GM12878 (cell line): ENCODE data around the gene FAM20B. TPM values are rescaled to one million over a fixed set of nuclear protein-coding genes. Genes with fewer than 3 reads are reported as not detected.

Source experiments
- ATAC-seq: fragments of 200-7000 bp; cut with Tn5 transposase; 3 replicates; pipeline ENCODE4 v1.9.1; 2020; ENCODE audit warnings: mild to moderate bottlenecking, moderate library complexity
- BruUV-seq: library from RNA; stranded (reverse); fragments of 400-500 nt; replicated peaks from 2 replicates; lab custom pipeline; 2021; lab: Mats Ljungman, UMichigan
- CTCF ChIA-PET: fragments of 300-600 bp; sonication (Branson Sonifier 250); formaldehyde crosslinking; extraction: SDS; loops from one replicate; lab custom pipeline; 2021; ENCODE audit warnings: inconsistent platforms; lab: Yijun Ruan, JAX
- POLR2A ChIA-PET: fragments of 350-600 bp; formaldehyde crosslinking; extraction: SDS; loops from one replicate; lab custom pipeline; 2021; ENCODE audit warnings: inconsistent platforms; lab: Charles Lee
- RAD21 ChIA-PET: fragments of 300-600 bp; sonication (Branson Sonifier 250); formaldehyde crosslinking; loops from one replicate; lab custom pipeline; 2023; ENCODE audit warnings: antibody characterized with exemption; ENCODE audit not compliant: unreplicated experiment; lab: Charles Lee
- SMC1A ChIA-PET: fragments of 300-600 bp; sonication (Branson Sonifier 250); formaldehyde crosslinking; loops from one replicate; lab custom pipeline; 2023; ENCODE audit not compliant: unreplicated experiment, uncharacterized antibody; lab: Charles Lee
- DNase-seq: peaks from one replicate; pipeline ENCODE4 v3.0.0-alpha.2; 2011; ENCODE audit warnings: low read depth, low spot score
- FAIRE-seq: peaks from 3 replicates; lab custom pipeline; 2011; peaks lifted over from hg19 to GRCh38; lab: Jason Lieb, UNC
- H2AFZ ChIP-seq: 2 replicates; pipeline ENCODE4 v1.6.0; 2011; ENCODE audit warnings: low read depth, low read length, control low read depth; ENCODE audit not compliant: control insufficient read depth
- H3K27ac ChIP-seq: 2 replicates; pipeline ENCODE4 v1.5.1; 2011; ENCODE audit warnings: control low read depth; ENCODE audit not compliant: control insufficient read depth, insufficient read depth
- H3K27me3 ChIP-seq, 2 experiments: replicated peaks in 1 of 2; 2 replicates each; pipeline versions ENCODE4 v1.6.0 to v1.6.1; 2011; ENCODE audit warnings: low read length in 1 of 2; ENCODE audit not compliant: control insufficient read depth in 2 of 2, insufficient read depth in 2 of 2
- H3K36me3 ChIP-seq, 2 experiments: 2 replicates each; pipeline ENCODE4 v1.5.1; 2011; ENCODE audit warnings: low read length in 1 of 2; ENCODE audit not compliant: control insufficient read depth in 2 of 2, insufficient read depth in 2 of 2
- H3K4me1 ChIP-seq: 2 replicates; pipeline ENCODE4 v1.6.1; 2011; ENCODE audit warnings: mild to moderate bottlenecking, low read length, moderate library complexity, mixed read lengths; ENCODE audit not compliant: control insufficient read depth, insufficient read depth
- H3K4me2 ChIP-seq: 2 replicates; pipeline ENCODE4 v1.6.0; 2011; ENCODE audit warnings: control low read depth; ENCODE audit not compliant: control insufficient read depth, insufficient read depth
- H3K4me3 ChIP-seq: fragments of 200-600 bp; sonication (generic); 2 replicates; pipeline ENCODE4 v1.5.1; 2016
- H3K79me2 ChIP-seq: 2 replicates; pipeline ENCODE4 v1.6.0; 2011; ENCODE audit warnings: low read length; ENCODE audit not compliant: control insufficient read depth, insufficient read depth
- H3K9ac ChIP-seq: 2 replicates; pipeline ENCODE4 v1.8.0; 2011; ENCODE audit warnings: low read length, control low read depth, mixed read lengths; ENCODE audit not compliant: control insufficient read depth, insufficient read depth
- H3K9me3 ChIP-seq: replicated peaks from 3 replicates; pipeline ENCODE4 v1.5.1; 2011; ENCODE audit warnings: mild to moderate bottlenecking, low read length; ENCODE audit not compliant: control insufficient read depth, insufficient read depth
- H4K20me1 ChIP-seq: 2 replicates; pipeline ENCODE4 v1.6.0; 2011; ENCODE audit not compliant: control insufficient read depth, insufficient read depth
- E4F1 ChIP-seq: fragments of 450-650 bp; IDR thresholded peaks from 2 replicates; pipeline ENCODE4 v1.6.1; 2018; ENCODE audit warnings: borderline replicate concordance, mild to moderate bottlenecking; ENCODE audit not compliant: partially characterized antibody
- IRF4 ChIP-seq: IDR thresholded peaks from 2 replicates; pipeline ENCODE4 v1.6.1; 2011; ENCODE audit warnings: low read depth, low read length
- KAT2A ChIP-seq: conservative IDR thresholded peaks from 2 replicates; pipeline ENCODE4 v1.6.1; 2011; ENCODE audit warnings: low read depth, low read length; ENCODE audit not compliant: control insufficient read depth
- NKRF ChIP-seq: fragments of 450-650 bp; conservative IDR thresholded peaks from 2 replicates; pipeline ENCODE4 v1.6.1; 2017; ENCODE audit warnings: mild to moderate bottlenecking, moderate library complexity
- SUPT20H ChIP-seq: IDR thresholded peaks from 2 replicates; pipeline ENCODE4 v1.6.1; 2011; ENCODE audit warnings: low read depth, mild to moderate bottlenecking, low read length, moderate library complexity, borderline replicate concordance; ENCODE audit not compliant: control insufficient read depth
- ZBED1 ChIP-seq: IDR thresholded peaks from 2 replicates; pipeline ENCODE4 v1.6.1; 2016; ENCODE audit warnings: borderline replicate concordance
- WGBS: methylation state at CpG from one replicate; pipeline ENCODE4 v1.1.6; 2016; ENCODE audit warnings: low lambda C conversion rate; ENCODE audit not compliant: insufficient replicate concordance, insufficient coverage; ENCODE audit errors: missing lambda C conversion rate; 5-methylcytosine and 5-hydroxymethylcytosine counted together
- in situ Hi-C: fragments of 300-500 bp; cut with MboI; formaldehyde crosslinking; loops from 9 replicates; pipeline ENCODE4 v1.14.3; 2018; ENCODE audit warnings: mixed read lengths
- intact Hi-C: fragments of 100-400 bp; cut with micrococcal nuclease; formaldehyde crosslinking; loops from one replicate; pipeline ENCODE4 v1.14.2; 2022; ENCODE audit not compliant: unreplicated experiment
- polyA plus RNA-seq, 11 experiments: library from polyadenylated mRNA; depleted of rRNA in 4 of 11; unstranded in 6 of 11; stranded (reverse) in 5 of 11; fragments of >200 nt; fragmentation: Nextera tagmentation in 4 of 11; fragmentation: Illumina TruSeq in 1 of 11; extraction: Ambion mirVana in 4 of 11; extraction: Trizol in 1 of 11; gene quantifications; 1 replicate in 1 of 11; 2 replicates in 10 of 11; pipeline versions ENCODE4 v1.2.1 to v1.2.3, GENCODE V29; 2011 to 2016; ENCODE audit warnings: inconsistent platforms in 2 of 11, missing spikeins in 2 of 11, low read depth in 1 of 11
- total RNA-seq, 4 experiments: library from RNA; depleted of rRNA in 3 of 4; stranded (reverse); fragments of >200 nt in 3 of 4; fragmentation: Illumina TruSeq in 1 of 4; extraction: Trizol in 1 of 4; gene quantifications; 2 replicates each; pipeline versions ENCODE4 v1.2.1 to v1.2.3, GENCODE V29; 2013 to 2021
- TF ChIP-seq, protein P1 (sequence below): fragments of 450-650 bp; IDR thresholded peaks from 2 replicates; pipeline ENCODE4 v1.6.1; 2017; ENCODE audit warnings: mild to moderate bottlenecking, moderate library complexity
- TF ChIP-seq, protein P2 (sequence below): fragments of 150-350 bp; IDR thresholded peaks from 2 replicates; pipeline ENCODE4 v1.6.1; 2016; ENCODE audit warnings: low read depth, low read length

FAM20B gene
- total and polyA plus RNA-seq, 10 of the 15 experiments (the other 5 are each of a cell fraction or from before 2014, with no cell fraction given) = 2.4 to 25.6 (median 12.8) TPM

GRCh38 chr1:179042087-179042486 lies 16.4 kb downstream of the FAM20B start (continued):
- TF ChIP-seq, protein P1, sequence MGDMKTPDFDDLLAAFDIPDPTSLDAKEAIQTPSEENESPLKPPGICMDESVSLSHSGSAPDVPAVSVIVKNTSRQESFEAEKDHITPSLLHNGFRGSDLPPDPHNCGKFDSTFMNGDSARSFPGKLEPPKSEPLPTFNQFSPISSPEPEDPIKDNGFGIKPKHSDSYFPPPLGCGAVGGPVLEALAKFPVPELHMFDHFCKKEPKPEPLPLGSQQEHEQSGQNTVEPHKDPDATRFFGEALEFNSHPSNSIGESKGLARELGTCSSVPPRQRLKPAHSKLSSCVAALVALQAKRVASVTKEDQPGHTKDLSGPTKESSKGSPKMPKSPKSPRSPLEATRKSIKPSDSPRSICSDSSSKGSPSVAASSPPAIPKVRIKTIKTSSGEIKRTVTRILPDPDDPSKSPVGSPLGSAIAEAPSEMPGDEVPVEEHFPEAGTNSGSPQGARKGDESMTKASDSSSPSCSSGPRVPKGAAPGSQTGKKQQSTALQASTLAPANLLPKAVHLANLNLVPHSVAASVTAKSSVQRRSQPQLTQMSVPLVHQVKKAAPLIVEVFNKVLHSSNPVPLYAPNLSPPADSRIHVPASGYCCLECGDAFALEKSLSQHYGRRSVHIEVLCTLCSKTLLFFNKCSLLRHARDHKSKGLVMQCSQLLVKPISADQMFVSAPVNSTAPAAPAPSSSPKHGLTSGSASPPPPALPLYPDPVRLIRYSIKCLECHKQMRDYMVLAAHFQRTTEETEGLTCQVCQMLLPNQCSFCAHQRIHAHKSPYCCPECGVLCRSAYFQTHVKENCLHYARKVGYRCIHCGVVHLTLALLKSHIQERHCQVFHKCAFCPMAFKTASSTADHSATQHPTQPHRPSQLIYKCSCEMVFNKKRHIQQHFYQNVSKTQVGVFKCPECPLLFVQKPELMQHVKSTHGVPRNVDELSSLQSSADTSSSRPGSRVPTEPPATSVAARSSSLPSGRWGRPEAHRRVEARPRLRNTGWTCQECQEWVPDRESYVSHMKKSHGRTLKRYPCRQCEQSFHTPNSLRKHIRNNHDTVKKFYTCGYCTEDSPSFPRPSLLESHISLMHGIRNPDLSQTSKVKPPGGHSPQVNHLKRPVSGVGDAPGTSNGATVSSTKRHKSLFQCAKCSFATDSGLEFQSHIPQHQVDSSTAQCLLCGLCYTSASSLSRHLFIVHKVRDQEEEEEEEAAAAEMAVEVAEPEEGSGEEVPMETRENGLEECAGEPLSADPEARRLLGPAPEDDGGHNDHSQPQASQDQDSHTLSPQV = no peak
- TF ChIP-seq E4F1 = no peak

DNA sequence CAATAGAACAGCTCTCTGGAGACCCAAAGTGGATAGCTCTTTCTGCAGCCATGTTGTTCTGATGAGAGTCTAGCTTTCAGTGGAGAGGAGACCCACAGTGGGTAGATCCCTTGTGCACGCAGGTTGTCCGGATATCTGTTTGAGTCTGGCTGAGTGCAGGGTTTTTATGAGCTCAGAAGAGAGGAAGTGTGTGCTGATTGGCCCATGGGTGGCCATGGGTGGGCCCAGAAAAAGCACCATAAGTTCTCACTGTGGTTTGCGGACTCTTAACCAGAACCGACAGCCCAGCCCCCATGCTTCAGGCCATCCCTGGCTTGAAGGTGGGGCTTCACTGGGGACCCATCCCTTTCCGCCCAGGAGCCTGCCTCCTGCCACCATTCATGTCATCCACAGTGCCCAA lies 17.0 kb downstream of the FAM20B start:
- Histone ChIP-seq H3K27me3 (no peaks in the 10 kb centered on the region), H3K4me3 (no peak overlapping the region), H2AFZ (no peak overlapping the region), H3K4me1 (peaks cover 13% of the 10 kb centered on the region), H3K4me2 (no peak overlapping the region), H4K20me1 (no peaks in the 10 kb centered on the region), H3K36me3 (no peaks in the 10 kb centered on the region), H3K79me2 (peaks cover 8% of the 10 kb centered on the region), H3K9me3 (no peaks in the 10 kb centered on the region; the same call in 2 of the 3 replicates), H3K9ac (no peak overlapping the region), H3K27ac (no peak overlapping the region)
- FAIRE-seq (no peak), DNase-seq (no peak), ATAC-seq (no peak)
- no TSS peak for BruUV-seq
- SMC1A ChIA-PET = interaction anchor here (0.6 to 1.2 kb wide), 3 partner anchors 8 to 270 kb away, joined by 3 read pairs; no protein-coding TSS in a partner anchor
- intact Hi-C loops (no loop called here), in situ Hi-C loops (no loop called here)
- POLR2A ChIA-PET = interaction anchor here (0.8 to 1.4 kb wide), 2 partner anchors 15 to 58 kb away, joined by 3 to 4 read pairs; no protein-coding TSS in a partner anchor
- RAD21 ChIA-PET = interaction anchor here (0.7 to 1.2 kb wide), 2 partner anchors 37 to 40 kb away, joined by 3 to 4 read pairs; no protein-coding TSS in a partner anchor
- 100% methylated on average over 5 of the region's 5 CpGs for WGBS
- CTCF ChIA-PET = interaction anchor here (1.0 to 1.8 kb wide), 3 partner anchors 14 to 42 kb away, joined by 3 to 4 read pairs (median 3); no protein-coding TSS in a partner anchor
- no peak for TF ChIP-seq NKRF
- no peak for TF ChIP-seq SUPT20H
- no peak for TF ChIP-seq ZBED1
- no peak for TF ChIP-seq KAT2A
- no peak for TF ChIP-seq IRF4
- TF ChIP-seq, protein P2, sequence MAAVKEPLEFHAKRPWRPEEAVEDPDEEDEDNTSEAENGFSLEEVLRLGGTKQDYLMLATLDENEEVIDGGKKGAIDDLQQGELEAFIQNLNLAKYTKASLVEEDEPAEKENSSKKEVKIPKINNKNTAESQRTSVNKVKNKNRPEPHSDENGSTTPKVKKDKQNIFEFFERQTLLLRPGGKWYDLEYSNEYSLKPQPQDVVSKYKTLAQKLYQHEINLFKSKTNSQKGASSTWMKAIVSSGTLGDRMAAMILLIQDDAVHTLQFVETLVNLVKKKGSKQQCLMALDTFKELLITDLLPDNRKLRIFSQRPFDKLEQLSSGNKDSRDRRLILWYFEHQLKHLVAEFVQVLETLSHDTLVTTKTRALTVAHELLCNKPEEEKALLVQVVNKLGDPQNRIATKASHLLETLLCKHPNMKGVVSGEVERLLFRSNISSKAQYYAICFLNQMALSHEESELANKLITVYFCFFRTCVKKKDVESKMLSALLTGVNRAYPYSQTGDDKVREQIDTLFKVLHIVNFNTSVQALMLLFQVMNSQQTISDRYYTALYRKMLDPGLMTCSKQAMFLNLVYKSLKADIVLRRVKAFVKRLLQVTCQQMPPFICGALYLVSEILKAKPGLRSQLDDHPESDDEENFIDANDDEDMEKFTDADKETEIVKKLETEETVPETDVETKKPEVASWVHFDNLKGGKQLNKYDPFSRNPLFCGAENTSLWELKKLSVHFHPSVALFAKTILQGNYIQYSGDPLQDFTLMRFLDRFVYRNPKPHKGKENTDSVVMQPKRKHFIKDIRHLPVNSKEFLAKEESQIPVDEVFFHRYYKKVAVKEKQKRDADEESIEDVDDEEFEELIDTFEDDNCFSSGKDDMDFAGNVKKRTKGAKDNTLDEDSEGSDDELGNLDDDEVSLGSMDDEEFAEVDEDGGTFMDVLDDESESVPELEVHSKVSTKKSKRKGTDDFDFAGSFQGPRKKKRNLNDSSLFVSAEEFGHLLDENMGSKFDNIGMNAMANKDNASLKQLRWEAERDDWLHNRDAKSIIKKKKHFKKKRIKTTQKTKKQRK = no peak
